AG04449 (cell line): ENCODE measurements around the gene PLEKHA6.

Experiments used
- CTCF ChIA-PET: fragments of 350-600 bp; formaldehyde crosslinking; extraction: SDS; loops from one replicate; lab custom pipeline; 2021; ENCODE audit warnings: antibody characterized with exemption; lab: Yijun Ruan, JAX
- POLR2A ChIA-PET: fragments of 400-600, 350-600 bp; formaldehyde crosslinking; extraction: SDS; loops from one replicate; lab custom pipeline; 2020; ENCODE audit warnings: antibody characterized with exemption, inconsistent platforms; lab: Yijun Ruan, JAX
- DNase-seq: peaks from one replicate; pipeline ENCODE4 v3.0.0-alpha.2; 2010; ENCODE audit warnings: low read depth, low spot score
- H3K4me3 ChIP-seq: 2 replicates; pipeline ENCODE4 v1.5.1; 2011; ENCODE audit warnings: low read depth, mild to moderate bottlenecking, control low read depth, low read length
- TF ChIP-seq, protein P1 (sequence below): IDR thresholded peaks from one replicate; pipeline ENCODE4 v1.5.1; 2011; ENCODE audit warnings: mild to moderate bottlenecking, moderate library complexity, low read length, control low read depth, inconsistent platforms; ENCODE audit not compliant: insufficient read depth; ENCODE audit errors: missing control alignments

PLEKHA6 gene

GRCh38 chr1:204406621-204407020 is 46.9 kb upstream of the PLEKHA6 start:
- ChIA-PET POLR2A (interaction anchor here (1.5 kb wide), 1 partner anchor 11 kb away, joined by 6 read pairs; no protein-coding TSS in a partner anchor), CTCF (interaction anchor here (0.8 to 4.9 kb wide), 8 partner anchors 9 to 99 kb away, joined by 3 to 111 read pairs (median 5); no protein-coding TSS in a partner anchor)
- no peak for DNase-seq
- TF ChIP-seq, protein P1, sequence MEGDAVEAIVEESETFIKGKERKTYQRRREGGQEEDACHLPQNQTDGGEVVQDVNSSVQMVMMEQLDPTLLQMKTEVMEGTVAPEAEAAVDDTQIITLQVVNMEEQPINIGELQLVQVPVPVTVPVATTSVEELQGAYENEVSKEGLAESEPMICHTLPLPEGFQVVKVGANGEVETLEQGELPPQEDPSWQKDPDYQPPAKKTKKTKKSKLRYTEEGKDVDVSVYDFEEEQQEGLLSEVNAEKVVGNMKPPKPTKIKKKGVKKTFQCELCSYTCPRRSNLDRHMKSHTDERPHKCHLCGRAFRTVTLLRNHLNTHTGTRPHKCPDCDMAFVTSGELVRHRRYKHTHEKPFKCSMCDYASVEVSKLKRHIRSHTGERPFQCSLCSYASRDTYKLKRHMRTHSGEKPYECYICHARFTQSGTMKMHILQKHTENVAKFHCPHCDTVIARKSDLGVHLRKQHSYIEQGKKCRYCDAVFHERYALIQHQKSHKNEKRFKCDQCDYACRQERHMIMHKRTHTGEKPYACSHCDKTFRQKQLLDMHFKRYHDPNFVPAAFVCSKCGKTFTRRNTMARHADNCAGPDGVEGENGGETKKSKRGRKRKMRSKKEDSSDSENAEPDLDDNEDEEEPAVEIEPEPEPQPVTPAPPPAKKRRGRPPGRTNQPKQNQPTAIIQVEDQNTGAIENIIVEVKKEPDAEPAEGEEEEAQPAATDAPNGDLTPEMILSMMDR: no peak
- peak overlapping the region; percentile 73 for H3K4me3 ChIP-seq

DNA sequence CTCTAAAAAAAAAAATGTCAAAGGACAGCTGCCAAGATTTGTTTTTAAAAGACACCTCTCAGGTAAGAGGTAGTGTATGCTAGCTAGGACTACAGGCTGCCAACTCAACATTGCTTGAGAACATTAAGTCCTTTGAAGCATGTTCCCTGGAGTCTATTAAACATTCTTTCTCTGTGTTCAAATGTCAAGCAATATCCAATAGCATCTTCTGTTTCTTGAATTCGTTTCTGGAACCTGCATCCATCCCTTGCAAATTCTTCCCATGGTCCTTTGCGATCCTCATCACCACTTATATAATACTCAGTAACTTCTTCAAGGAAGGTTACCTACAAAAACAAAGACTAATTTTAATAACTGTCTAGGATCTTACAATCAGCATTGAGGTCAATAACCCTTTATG is 46.3 kb upstream of the PLEKHA6 start:
- POLR2A ChIA-PET: no interaction called here
- TF ChIP-seq, protein P1: no peak
- DNase-seq: no peak
- peak overlapping the region; percentile 20; the same call in 1 of the 2 replicates for H3K4me3 ChIP-seq
- CTCF ChIA-PET: interaction anchor here (0.8 to 2.4 kb wide), 3 partner anchors 33 to 199 kb away, joined by 3 to 7 read pairs (median 3); no protein-coding TSS in a partner anchor

GRCh38 chr1:204404629-204405028 is 44.9 kb upstream of the PLEKHA6 start:
- no peak for DNase-seq
- ChIA-PET POLR2A (interaction anchor here (0.7 kb wide), 1 partner anchor 1442 kb away, joined by 3 read pairs; no protein-coding TSS in a partner anchor), CTCF (interaction anchor here (1.3 to 1.5 kb wide), 2 partner anchors 98 to 241 kb away, joined by 4 to 5 read pairs; no protein-coding TSS in a partner anchor)
- no peak overlapping the region for H3K4me3 ChIP-seq
- TF ChIP-seq, protein P1: no peak

DNA sequence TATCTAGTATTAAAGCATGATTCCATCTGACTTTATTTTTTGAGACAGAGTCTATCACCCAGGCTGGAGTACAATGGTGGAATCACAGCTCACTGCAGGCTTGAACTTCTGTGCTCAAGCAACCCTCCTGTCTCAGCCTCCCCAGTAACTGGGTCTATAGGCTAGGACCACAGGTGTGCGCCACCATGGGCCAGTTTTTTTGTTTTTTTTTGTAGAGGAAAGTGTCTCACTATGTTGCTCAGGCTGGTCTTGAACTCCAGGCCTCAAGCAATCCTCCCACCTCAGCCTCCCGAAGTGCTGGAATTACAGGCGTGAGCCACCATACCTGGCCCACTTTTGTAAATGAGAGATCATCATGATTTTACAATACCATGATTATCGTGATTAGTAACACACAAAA is 42.7 kb upstream of the PLEKHA6 start:
- TF ChIP-seq, protein P1: no peak
- DNase-seq: no peak
- ChIA-PET POLR2A (no interaction called here), CTCF (no interaction called here)
- H3K4me3 ChIP-seq: no peak overlapping the region

DNA sequence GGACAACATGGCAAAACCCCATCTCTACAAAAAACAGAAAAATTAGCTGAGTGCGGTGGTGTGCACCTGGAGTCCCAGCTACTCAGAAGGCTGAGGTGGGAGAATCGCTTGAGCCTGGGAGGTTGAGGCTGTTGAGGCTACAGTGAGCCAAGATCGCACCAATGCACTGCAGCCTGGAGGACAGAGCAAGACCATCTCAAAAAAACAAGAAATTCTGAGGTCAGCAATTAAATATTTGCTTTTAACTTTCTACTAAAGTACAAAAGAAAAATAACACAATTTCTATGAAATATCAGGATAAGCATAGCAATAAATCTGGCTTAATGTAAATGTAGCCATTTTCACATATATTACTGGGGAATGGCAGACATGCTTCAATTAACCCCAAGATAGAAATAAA is 42.0 kb upstream of the PLEKHA6 start:
- TF ChIP-seq, protein P1: no peak
- no peak overlapping the region for H3K4me3 ChIP-seq
- POLR2A ChIA-PET: no interaction called here
- CTCF ChIA-PET: interaction anchor here (1.3 to 6.7 kb wide), 3 partner anchors 9 to 101 kb away, joined by 3 to 94 read pairs (median 4); no protein-coding TSS in a partner anchor
- no peak for DNase-seq

- ChIA-PET CTCF (interaction anchor here (1.1 to 6.7 kb wide), 7 partner anchors 8 to 237 kb away, joined by 3 to 111 read pairs (median 4); partner anchors contain the start of genes PIK3C2B and REN), POLR2A (interaction anchor here (0.9 to 3.1 kb wide), 2 partner anchors 10 to 93 kb away, joined by 4 to 8 read pairs; partner anchors contain the start of gene PIK3C2B)
- H3K4me3 ChIP-seq: no peak overlapping the region
- TF ChIP-seq, protein P1: no peak
- no peak for DNase-seq
Measured at GRCh38 chr1:204400882-204401510, 41.3 kb upstream of the PLEKHA6 start.
